Measurements from ENCODE around the gene WDR49. TPM values are rescaled to one million over a fixed set of nuclear protein-coding genes. Genes with fewer than 3 reads are reported as not detected.

Gene WDR49
- total RNA-seq, 1 experiment from 2014 or later = 0.34 TPM

- Histone ChIP-seq H3K9ac (ENCODE audit: low read length) (no peak overlapping the region), H3K27me3 (ENCODE audit: insufficient read depth, low read length) (no peaks in the 10 kb centered on the region), H3K79me2 (ENCODE audit: insufficient read depth, low read length) (no peaks in the 10 kb centered on the region), H4K20me1 (ENCODE audit: insufficient read depth) (no peaks in the 10 kb centered on the region), H3K36me3 (ENCODE audit: control insufficient read depth in 1 of 2, insufficient read depth in 2 of 2, low read length in 2 of 2) (peaks cover 5 to 24% of the 10 kb centered on the region in 2 experiments; a peak in 2 of 4 replicates), H2AFZ (ENCODE audit: low read depth, low read length, poor library complexity, severe bottlenecking) (no peak overlapping the region), H3K27ac (ENCODE audit: low read depth, low read length) (no peak overlapping the region), H3K4me3 (replicated peaks in 1 of 2; ENCODE audit: low read depth in 1 of 2, low read length in 2 of 2) (no peak overlapping the region), H3K4me2 (ENCODE audit: low read length) (no peak overlapping the region), H3K9me3 (ENCODE audit: control insufficient read depth in 1 of 2, insufficient read depth in 1 of 2, low read depth in 1 of 2, low read length in 2 of 2) (peaks cover 0 to 3% of the 10 kb centered on the region in 2 experiments; a peak in 1 of 4 replicates), H3K9me2 (ENCODE audit: insufficient read depth) (no peaks in the 10 kb centered on the region), H3K4me1 (ENCODE audit: control insufficient read depth in 1 of 2, insufficient read depth in 2 of 2, low read length in 2 of 2) (no peaks in the 10 kb centered on the region)
- intact Hi-C loops (cut with micrococcal nuclease) = no loop called here
- BruUV-seq (replicated peaks) = no TSS peak
- CTCF ChIA-PET = no interaction called here
- no peak for ATAC-seq
- TF ChIP-seq ZFX (IDR thresholded peaks at IDR 0.05) = no peak
- TF ChIP-seq CBX3 (IDR thresholded peaks at IDR 0.05; ENCODE audit: low read depth) = no peak
- no peak for TF ChIP-seq EZH2phosphoT487 (IDR thresholded peaks at IDR 0.05; ENCODE audit: borderline replicate concordance)
- no peak for TF ChIP-seq ZNF274 (IDR thresholded peaks at IDR 0.05; ENCODE audit: low read depth, low read length)
- TF ChIP-seq MAX (IDR thresholded peaks at IDR 0.05) = no peak
- TF ChIP-seq EZH2 (IDR thresholded peaks at IDR 0.05) = no peak
- no peak for TF ChIP-seq POLR2A (IDR thresholded peaks at IDR 0.05; ENCODE audit: borderline replicate concordance, extremely low read depth, insufficient read depth, insufficient read length)
- no peak for TF ChIP-seq POLR2AphosphoS5 (IDR thresholded peaks at IDR 0.05; ENCODE audit: low read depth, low read length)
- TF ChIP-seq ATF3 (IDR thresholded peaks at IDR 0.05) = no peak
- no peak for TF ChIP-seq FOSL1 (IDR thresholded peaks at IDR 0.05; ENCODE audit: low read depth)
- TF ChIP-seq CTCF (IDR thresholded peaks at IDR 0.05 in 2 of 3, conservative IDR thresholded peaks at IDR 0.05 in 1 of 3; ENCODE audit: borderline replicate concordance in 1 of 3, insufficient read depth in 1 of 3, low read depth in 2 of 3, low read length in 2 of 3) = no peak
- TF ChIP-seq ELF1 (IDR thresholded peaks at IDR 0.05; ENCODE audit: borderline replicate concordance, low read depth) = no peak
- TF ChIP-seq REST (IDR thresholded peaks at IDR 0.05; ENCODE audit: low read depth) = no peak
- TF ChIP-seq SP1 (IDR thresholded peaks at IDR 0.05; ENCODE audit: low read depth) = no peak
- TF ChIP-seq SRF (IDR thresholded peaks at IDR 0.05; ENCODE audit: low read depth) = no peak
- no peak for TF ChIP-seq RAD21 (IDR thresholded peaks at IDR 0.05; ENCODE audit: low read depth)
- TF ChIP-seq JUND (IDR thresholded peaks at IDR 0.05) = no peak
- TF ChIP-seq CEBPB (IDR thresholded peaks at IDR 0.05; ENCODE audit: low read depth) = no peak
- RAD21 ChIA-PET (ENCODE audit: low non-redundant PET in 1 of 2, low total read pairs in 2 of 2, uncharacterized antibody in 2 of 2, unreplicated experiment in 2 of 2) = no interaction called here
- no peak for DNase-seq (ENCODE audit: low read depth, low spot score)
- POLR2A ChIA-PET = no interaction called here
Observed at GRCh38 chr3:167679526-167679925, 25.8 kb upstream of the WDR49 start.
